ENCODE measurements around the gene CLEC16A. TPM values are rescaled to one million over a fixed set of nuclear protein-coding genes. Genes with fewer than 3 reads are reported as not detected.

CLEC16A gene
- total and polyA plus RNA-seq, 9 of the 15 experiments (the other 6 are each of a cell fraction or from before 2014, with no cell fraction given), result 1.00 to 22.3 (median 10.0) TPM

GRCh38 chr16:11032922-11033291 lies 88.5 kb downstream of the CLEC16A start:
- peak; percentile 23 for FAIRE-seq
- H3K27me3 ChIP-seq (ENCODE audit: control insufficient read depth in 2 of 2, insufficient read depth in 2 of 2, low read length in 2 of 2), result no peaks in the 10 kb centered on the region
- H3K4me3 ChIP-seq, result no peak overlapping the region
- H3K79me2 ChIP-seq (ENCODE audit: control insufficient read depth, insufficient read depth, low read length), result no peaks in the 10 kb centered on the region
- H3K9me1 ChIP-seq (ENCODE audit: control insufficient read depth, insufficient read depth, low read length), result no peaks in the 10 kb centered on the region
- H3K4me1 ChIP-seq (replicated peaks in 1 of 2; ENCODE audit: control insufficient read depth in 2 of 2, insufficient read depth in 2 of 2, low read length in 2 of 2), result peaks cover 10 to 15% of the 10 kb centered on the region in 2 experiments
- no peaks in the 10 kb centered on the region; the same call in 1 of the 2 replicates for H4K20me1 ChIP-seq (replicated peaks; ENCODE audit: control insufficient read depth, insufficient read depth, low read length)
- peaks cover 32% of the 10 kb centered on the region; the same call in 2 of the 3 replicates for H3K36me3 ChIP-seq (ENCODE audit: control insufficient read depth, insufficient read depth, low read length)
- WGBS (ENCODE audit: insufficient coverage, low coverage, missing lambda C conversion rate), result 13% methylated on average over 7 of the region's 7 CpGs
- no peaks in the 10 kb centered on the region for H3K9me3 ChIP-seq (replicated peaks; ENCODE audit: control insufficient read depth, insufficient read depth, low read depth, low read length)
- intact Hi-C loops (cut with micrococcal nuclease), result no loop called here
- no peak overlapping the region for H3K4me2 ChIP-seq (ENCODE audit: insufficient read depth, low read length)
- no peak overlapping the region for H3K27ac ChIP-seq (ENCODE audit: extremely low read depth, low read depth, low read length)
- no peak overlapping the region for H2AFZ ChIP-seq (ENCODE audit: low read depth, low read length)
- CTCF ChIA-PET (ENCODE audit: low intra/inter-chr PET ratio), result no interaction called here
- DNase-seq (ENCODE audit: extremely low read depth in 1 of 4, low spot score in 3 of 4), result peak in 1 of 4 experiments; percentile 36
- in situ Hi-C loops (cut with MboI), result no loop called here
- H3K9ac ChIP-seq (ENCODE audit: insufficient read depth in 1 of 2, low read depth in 2 of 2, low read length in 2 of 2), result no peak overlapping the region; a peak in 1 of 4 replicates
- ATAC-seq, result peak; percentile 61
- POLR2A ChIA-PET, result interaction anchor here (0.7 kb wide), 1 partner anchor 11 kb away, joined by 4 read pairs; no protein-coding TSS in a partner anchor
- no TSS peak for BruUV-seq (replicated peaks)
- TF ChIP-seq SAFB2 (IDR thresholded peaks at IDR 0.05; ENCODE audit: borderline replicate concordance, low read depth, low read length, severe bottlenecking), result no peak
- no peak for TF ChIP-seq ZNF232 (CRISPR knock-in tag; IDR thresholded peaks at IDR 0.05)
- TF ChIP-seq FIP1L1 (IDR thresholded peaks at IDR 0.05; ENCODE audit: low read depth, low read length, poor library complexity, severe bottlenecking), result no peak
- TF ChIP-seq EZH2 (IDR thresholded peaks at IDR 0.05; ENCODE audit: borderline replicate concordance, low read depth, low read length), result no peak
- TF ChIP-seq POLR3G (IDR thresholded peaks at IDR 0.05; ENCODE audit: extremely low read depth, insufficient read length, insufficient replicate concordance), result no peak
- TF ChIP-seq ZNF311 (CRISPR knock-in tag; IDR thresholded peaks at IDR 0.05), result no peak
- no peak for TF ChIP-seq PRDM10 (IDR thresholded peaks at IDR 0.05; ENCODE audit: partially characterized antibody)
- TF ChIP-seq MITF (IDR thresholded peaks at IDR 0.05), result no peak
- no peak for TF ChIP-seq ETV6 (IDR thresholded peaks at IDR 0.05; ENCODE audit: borderline replicate concordance in 1 of 2, low read depth in 2 of 2, low read length in 1 of 2)
- no peak for TF ChIP-seq ETV6 (CRISPR knock-in tag; IDR thresholded peaks at IDR 0.05; ENCODE audit: borderline replicate concordance)
- TF ChIP-seq HMBOX1 (IDR thresholded peaks at IDR 0.05), result 0 out of 2 replicates have a peak, but pooled peaks have one; percentile 12
- peak; percentile 43; the same call in 1 of the 2 replicates for TF ChIP-seq CBFA2T3 (IDR thresholded peaks at IDR 0.05)
- TF ChIP-seq TSC22D4 (tag; IDR thresholded peaks at IDR 0.05), result no peak
- TF ChIP-seq SMARCE1 (IDR thresholded peaks at IDR 0.05), result no peak
- no peak for TF ChIP-seq HMGXB4 (CRISPR knock-in tag; IDR thresholded peaks at IDR 0.05)
- TF ChIP-seq GABPB1 (CRISPR knock-in tag; IDR thresholded peaks at IDR 0.05), result no peak

All from K562 (cell line).